ENCODE results near the gene FAM72C. TPM values are rescaled to one million over a fixed set of nuclear protein-coding genes. Genes with fewer than 3 reads are reported as not detected.
"Not testable (repeated sequence)": the region's sequence is repeated elsewhere in the genome, so short reads cannot be mapped to it uniquely, and the experiment has no call there.

Gene FAM72C
- total and polyA plus RNA-seq, 2 of the 8 experiments (the other 6 are each of a cell fraction or from before 2014, with no cell fraction given) = 1.9 to 6.3 TPM

DNA sequence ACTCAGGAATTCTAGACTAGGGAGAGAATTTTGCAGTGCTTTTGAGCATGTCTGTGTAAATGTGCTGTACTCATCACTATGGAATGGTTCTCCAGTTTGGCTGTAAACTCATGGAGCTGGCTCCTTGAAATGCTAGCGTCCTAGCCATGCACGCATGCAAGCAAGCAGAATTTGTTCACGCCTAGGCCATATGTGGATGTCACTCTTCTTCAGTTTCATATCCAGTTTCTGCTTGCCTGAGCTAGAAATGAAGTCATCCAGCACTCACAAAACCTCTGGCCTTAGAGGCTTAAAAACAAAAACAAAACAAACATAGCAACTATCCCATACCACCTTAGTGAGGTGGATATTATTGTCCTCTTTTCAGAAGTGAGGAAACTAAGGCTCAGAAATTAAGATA is 37.6 kb upstream of the FAM72C start:
- DNase-seq (ENCODE audit: low read depth in 1 of 2, low spot score in 2 of 2); H3K27ac ChIP-seq (ENCODE audit: low read depth, low read length); H3K79me2 ChIP-seq (ENCODE audit: control insufficient read depth in 1 of 2, insufficient read depth in 2 of 2, low read length in 2 of 2); H2BK20ac ChIP-seq (ENCODE audit: low read length); H3K9ac ChIP-seq (replicated peaks in 1 of 4; ENCODE audit: extremely low read depth in 1 of 4, low read depth in 3 of 4, low read length in 3 of 4); H4K5ac ChIP-seq (ENCODE audit: insufficient read length, low read depth, low read length); H2BK120ac ChIP-seq (replicated peaks; ENCODE audit: low read depth, low read length); H3K14ac ChIP-seq (ENCODE audit: insufficient read length); H3K4me1 ChIP-seq (replicated peaks in 1 of 4; ENCODE audit: control insufficient read depth in 3 of 4, insufficient read depth in 4 of 4, low read length in 3 of 4); H4K20me1 ChIP-seq (replicated peaks in 1 of 2; ENCODE audit: control insufficient read depth in 1 of 2, insufficient read depth in 2 of 2, low read length in 2 of 2); H4K8ac ChIP-seq (ENCODE audit: extremely low read depth, insufficient read depth, low read length); H2AK5ac ChIP-seq (ENCODE audit: low read depth, low read length); H2BK12ac ChIP-seq (ENCODE audit: low read depth, low read length); H3K27me3 ChIP-seq (replicated peaks in 1 of 4; ENCODE audit: control insufficient read depth in 3 of 4, extremely low read depth in 1 of 4, insufficient read depth in 3 of 4, low read length in 3 of 4); FAIRE-seq; H3K9me3 ChIP-seq (ENCODE audit: insufficient read depth in 2 of 2, low read depth in 1 of 2, low read length in 1 of 2); H3K79me1 ChIP-seq (ENCODE audit: low read depth, low read length); H3K4ac ChIP-seq (replicated peaks; ENCODE audit: insufficient read length, low read depth, low read length); H3K18ac ChIP-seq (ENCODE audit: extremely low read depth, low read length); H2AFZ ChIP-seq (ENCODE audit: low read length); H3K23ac ChIP-seq (ENCODE audit: insufficient read length); POLR2A ChIA-PET (ENCODE audit: partially characterized antibody); H2BK5ac ChIP-seq (ENCODE audit: low read depth, low read length); H3K56ac ChIP-seq (replicated peaks; ENCODE audit: insufficient read length, low read depth, low read length); H4K91ac ChIP-seq (replicated peaks; ENCODE audit: insufficient read length, low read length); H3K23me2 ChIP-seq (ENCODE audit: low read depth, low read length); H3K4me2 ChIP-seq (ENCODE audit: insufficient read depth in 1 of 2, low read depth in 2 of 2, low read length in 2 of 2); H3K36me3 ChIP-seq (ENCODE audit: control insufficient read depth in 2 of 4, insufficient read depth in 4 of 4, low read length in 3 of 4); H3K4me3 ChIP-seq (ENCODE audit: extremely low read depth in 1 of 4, insufficient read depth in 2 of 4, low read depth in 3 of 4, low read length in 4 of 4); CTCF ChIA-PET (ENCODE audit: partially characterized antibody); H2BK15ac ChIP-seq (ENCODE audit: low read length): not testable (repeated sequence)
- WGBS, 2 experiments (ENCODE audit: extremely low coverage in 1 of 2, insufficient coverage in 1 of 2, insufficient read length in 1 of 2, insufficient replicate concordance in 2 of 2, low coverage in 1 of 2, low lambda C conversion rate in 2 of 2, missing lambda C conversion rate in 1 of 2) = no CpG with 5 or more reads among the region's 3 CpGs

DNA sequence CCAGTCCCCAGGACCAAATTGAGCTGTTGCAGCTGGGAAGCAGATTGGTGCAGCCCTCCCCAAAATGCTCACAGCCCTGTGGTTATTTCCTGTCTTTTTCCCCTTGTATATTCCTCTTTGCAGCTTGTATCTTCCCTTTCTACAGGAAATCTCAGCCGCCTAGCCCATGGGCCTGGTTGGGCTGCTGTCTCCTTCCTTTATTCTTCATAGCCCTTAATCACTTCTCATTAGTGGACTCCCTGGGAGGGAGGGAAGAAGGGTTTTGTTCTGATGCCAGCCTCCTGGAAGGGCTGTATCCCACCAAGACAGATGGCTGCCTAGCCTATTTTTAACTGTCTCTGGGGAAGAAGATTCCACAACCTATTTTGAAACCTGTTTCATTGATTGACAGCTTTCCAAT is 32.5 kb upstream of the FAM72C start:
- H2AK5ac ChIP-seq (ENCODE audit: low read depth, low read length); H3K9me3 ChIP-seq (ENCODE audit: insufficient read depth in 2 of 2, low read depth in 1 of 2, low read length in 1 of 2); H3K36me3 ChIP-seq (ENCODE audit: control insufficient read depth in 2 of 4, insufficient read depth in 4 of 4, low read length in 3 of 4); H2BK5ac ChIP-seq (ENCODE audit: low read depth, low read length); H3K4me3 ChIP-seq (ENCODE audit: extremely low read depth in 1 of 4, insufficient read depth in 2 of 4, low read depth in 3 of 4, low read length in 4 of 4); H3K9ac ChIP-seq (replicated peaks in 1 of 4; ENCODE audit: extremely low read depth in 1 of 4, low read depth in 3 of 4, low read length in 3 of 4); POLR2A ChIA-PET (ENCODE audit: partially characterized antibody); H3K56ac ChIP-seq (replicated peaks; ENCODE audit: insufficient read length, low read depth, low read length); H4K91ac ChIP-seq (replicated peaks; ENCODE audit: insufficient read length, low read length); CTCF ChIA-PET (ENCODE audit: partially characterized antibody); H3K18ac ChIP-seq (ENCODE audit: extremely low read depth, low read length); DNase-seq (ENCODE audit: low read depth in 1 of 2, low spot score in 2 of 2); H3K4ac ChIP-seq (replicated peaks; ENCODE audit: insufficient read length, low read depth, low read length); H3K27ac ChIP-seq (ENCODE audit: low read depth, low read length); H2AFZ ChIP-seq (ENCODE audit: low read length); H3K79me1 ChIP-seq (ENCODE audit: low read depth, low read length); H2BK12ac ChIP-seq (ENCODE audit: low read depth, low read length); H2BK120ac ChIP-seq (replicated peaks; ENCODE audit: low read depth, low read length); H4K20me1 ChIP-seq (replicated peaks in 1 of 2; ENCODE audit: control insufficient read depth in 1 of 2, insufficient read depth in 2 of 2, low read length in 2 of 2); H3K79me2 ChIP-seq (ENCODE audit: control insufficient read depth in 1 of 2, insufficient read depth in 2 of 2, low read length in 2 of 2); H3K4me2 ChIP-seq (ENCODE audit: insufficient read depth in 1 of 2, low read depth in 2 of 2, low read length in 2 of 2); H4K8ac ChIP-seq (ENCODE audit: extremely low read depth, insufficient read depth, low read length); H3K23me2 ChIP-seq (ENCODE audit: low read depth, low read length); FAIRE-seq; H3K4me1 ChIP-seq (replicated peaks in 1 of 4; ENCODE audit: control insufficient read depth in 3 of 4, insufficient read depth in 4 of 4, low read length in 3 of 4); H4K5ac ChIP-seq (ENCODE audit: insufficient read length, low read depth, low read length); H2BK20ac ChIP-seq (ENCODE audit: low read length); H3K23ac ChIP-seq (ENCODE audit: insufficient read length); H3K14ac ChIP-seq (ENCODE audit: insufficient read length); H2BK15ac ChIP-seq (ENCODE audit: low read length); H3K27me3 ChIP-seq (replicated peaks in 1 of 4; ENCODE audit: control insufficient read depth in 3 of 4, extremely low read depth in 1 of 4, insufficient read depth in 3 of 4, low read length in 3 of 4): not testable (repeated sequence)
- WGBS, 2 experiments (ENCODE audit: extremely low coverage in 1 of 2, insufficient coverage in 1 of 2, insufficient read length in 1 of 2, insufficient replicate concordance in 2 of 2, low coverage in 1 of 2, low lambda C conversion rate in 2 of 2, missing lambda C conversion rate in 1 of 2) = no CpG with 5 or more reads among the region's 1 CpG
